Muscle of back (tissue), 11 donors: ENCODE measurements around the gene POLR2F. TPM values are rescaled to one million over a fixed set of nuclear protein-coding genes. Genes with fewer than 3 reads are reported as not detected.
A peak's percentile ranks its signal among the peaks of the same experiment; 100 is the strongest.
"Not testable (repeated sequence)": the region's sequence is repeated elsewhere in the genome, so short reads cannot be mapped to it uniquely, and the experiment has no call there.

Experiments used
- DNase-seq, 3 donors: peaks; one replicate each; pipeline versions ENCODE4 v3.0.0 to v3.0.0-alpha.2; 2013
- polyA plus RNA-seq, 10 donors: library from polyadenylated mRNA; unstranded; fragments of 120-200 nt; gene quantifications; one replicate each; pipeline ENCODE4 v1.2.1, GENCODE V29; 2013; ENCODE audit not compliant: insufficient read length in 10 of 10

POLR2F gene
- polyA plus RNA-seq, 10 donors: 31.9 to 57.3 (median 42.4) TPM

- DNase-seq: no peak
Observed at GRCh38 chr22:37923927-37924326, 29.6 kb upstream of the POLR2F start.

GRCh38 chr22:37924386-37925065, 29.0 kb upstream of the POLR2F start:
- no peak for DNase-seq

- DNase-seq: no peak
Observed at GRCh38 chr22:37925330-37925729, 28.2 kb upstream of the POLR2F start.

- DNase-seq: no peak
Observed at GRCh38 chr22:37925767-37926166, 27.7 kb upstream of the POLR2F start.

GRCh38 chr22:37926358-37926757, 27.1 kb upstream of the POLR2F start:
- DNase-seq: no peak

- no peak for DNase-seq
Observed at GRCh38 chr22:37926771-37927636, 26.5 kb upstream of the POLR2F start.

- DNase-seq: no peak
Observed at GRCh38 chr22:37927637-37927936, 25.9 kb upstream of the POLR2F start.

- DNase-seq: no peak
Observed at GRCh38 chr22:37929390-37929789, 24.1 kb upstream of the POLR2F start.

GRCh38 chr22:37930270-37930951, 23.1 kb upstream of the POLR2F start:
- no peak for DNase-seq

GRCh38 chr22:37930952-37931440, 22.5 kb upstream of the POLR2F start:
- DNase-seq: no peak

- DNase-seq: no peak
Observed at GRCh38 chr22:37931893-37932389, 21.6 kb upstream of the POLR2F start.

- no peak for DNase-seq
Observed at GRCh38 chr22:37932401-37932800, 21.1 kb upstream of the POLR2F start.

GRCh38 chr22:37932821-37933578, 20.5 kb upstream of the POLR2F start:
- no peak for DNase-seq

- peak; percentile 76 to 88 (median 88) for DNase-seq
Observed at GRCh38 chr22:37933711-37934376, 19.7 kb upstream of the POLR2F start.

- no peak for DNase-seq
Observed at GRCh38 chr22:37940698-37941376, 12.7 kb upstream of the POLR2F start.

- DNase-seq: no peak
Observed at GRCh38 chr22:37942133-37942532, 11.4 kb upstream of the POLR2F start.

GRCh38 chr22:37943136-37943824, 10.2 kb upstream of the POLR2F start:
- DNase-seq: no peak

- no peak for DNase-seq
Observed at GRCh38 chr22:37943825-37944198, 9.7 kb upstream of the POLR2F start.

- DNase-seq: not testable (repeated sequence)
Observed at GRCh38 chr22:37944423-37944822, 9.1 kb upstream of the POLR2F start.
